ENCODE data around the gene ACAA2.

The ACAA2 gene

DNA sequence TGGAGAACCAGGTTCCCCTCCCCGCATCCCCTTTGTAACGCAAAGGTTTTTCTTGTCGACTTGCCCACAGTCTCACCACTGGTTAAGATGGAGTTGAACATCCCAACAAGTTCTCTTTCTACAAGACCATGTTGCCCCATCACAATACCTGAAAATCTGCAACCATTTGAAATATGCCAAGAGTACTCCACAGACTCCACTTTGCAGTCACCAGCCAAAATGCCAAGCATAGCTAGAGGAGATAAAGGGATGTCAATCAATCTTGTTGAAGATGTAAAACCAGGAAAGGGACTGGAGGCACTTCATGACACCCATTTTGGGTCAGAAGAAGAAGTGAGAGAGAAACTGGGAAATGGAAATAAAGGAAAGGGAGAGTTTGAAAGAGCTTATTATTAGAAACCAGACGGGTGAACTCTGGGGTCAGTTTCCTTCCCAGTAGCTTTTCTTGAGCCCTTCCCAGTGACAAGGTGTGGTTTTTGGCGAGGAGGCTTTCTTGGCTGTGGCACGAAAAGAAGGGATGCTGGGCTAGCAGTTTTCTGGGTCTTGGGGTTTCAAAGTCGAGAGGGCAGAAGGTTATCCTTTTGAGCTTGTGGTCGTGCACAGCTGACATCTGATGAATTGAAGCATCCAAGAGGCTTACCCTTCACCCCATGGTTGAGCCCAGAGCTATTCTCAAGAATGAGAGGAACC is 79.3 kb downstream of the ACAA2 start:
- DNase-seq = no peak

DNA sequence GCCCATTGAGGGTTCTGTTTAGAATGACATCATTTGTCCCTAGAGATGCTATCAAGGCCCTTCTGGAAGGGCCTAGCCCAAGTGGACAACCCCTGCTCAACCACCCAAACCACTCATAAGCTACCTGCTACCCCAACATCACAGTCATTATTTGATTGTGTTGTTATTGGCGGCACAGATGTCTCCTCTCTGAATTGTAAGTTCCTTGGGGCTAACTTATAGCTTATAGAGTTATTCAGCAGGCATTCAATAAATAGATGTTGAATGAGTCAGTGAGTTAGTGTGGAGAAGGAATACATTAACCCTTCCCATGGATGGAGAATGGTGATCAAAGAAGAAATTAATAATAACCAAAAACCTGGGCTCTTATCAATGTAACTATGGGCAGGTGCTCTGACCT is 80.0 kb downstream of the ACAA2 start:
- DNase-seq = no peak
